AG20443 (cell line): Measurements from ENCODE around the gene RAB1B.

Experiments
- DNase-seq: peaks from one replicate; pipeline ENCODE4 v3.0.0; 2012; ENCODE audit warnings: low spot score, mixed read lengths

RAB1B gene

DNA sequence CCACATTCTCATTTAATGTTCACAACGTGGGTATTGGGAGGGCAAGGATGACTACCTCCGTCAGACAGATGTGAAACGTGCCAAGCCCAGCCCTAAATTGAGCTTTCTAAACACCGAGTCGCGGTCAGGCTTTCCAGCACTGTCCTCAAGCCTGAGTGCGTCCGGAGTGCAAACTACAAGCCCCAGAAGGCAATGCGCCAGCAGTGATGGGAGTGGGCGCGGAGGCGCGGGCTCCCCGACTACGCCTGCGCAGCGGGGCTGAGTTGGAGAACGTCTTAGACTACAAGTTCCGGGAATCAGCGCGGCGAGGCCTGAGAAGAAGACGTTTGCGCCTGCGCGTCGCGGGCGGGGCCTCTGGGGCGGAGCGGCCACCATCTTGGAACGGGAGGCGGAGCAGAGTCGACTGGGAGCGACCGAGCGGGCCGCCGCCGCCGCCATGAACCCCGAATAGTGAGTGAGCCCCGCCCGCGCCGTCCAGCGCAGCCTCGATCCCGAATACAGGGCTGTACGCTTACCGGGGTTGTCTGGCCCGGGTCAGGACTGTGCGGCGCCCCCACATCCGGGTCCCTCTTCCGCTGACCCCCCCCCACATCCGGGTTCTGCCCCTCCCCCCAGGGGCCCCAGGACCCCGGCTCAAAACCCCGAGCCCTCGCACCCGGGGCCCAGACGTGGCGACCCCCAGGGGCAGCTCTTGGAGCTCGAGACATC lies at the start of gene RAB1B:
TSS of gene RAB1B (plus strand) at position 396 of the 708 bp plus-strand sequence. CDS start at position 437, 41 bp downstream.
- DNase-seq: peak; percentile 99

DNA sequence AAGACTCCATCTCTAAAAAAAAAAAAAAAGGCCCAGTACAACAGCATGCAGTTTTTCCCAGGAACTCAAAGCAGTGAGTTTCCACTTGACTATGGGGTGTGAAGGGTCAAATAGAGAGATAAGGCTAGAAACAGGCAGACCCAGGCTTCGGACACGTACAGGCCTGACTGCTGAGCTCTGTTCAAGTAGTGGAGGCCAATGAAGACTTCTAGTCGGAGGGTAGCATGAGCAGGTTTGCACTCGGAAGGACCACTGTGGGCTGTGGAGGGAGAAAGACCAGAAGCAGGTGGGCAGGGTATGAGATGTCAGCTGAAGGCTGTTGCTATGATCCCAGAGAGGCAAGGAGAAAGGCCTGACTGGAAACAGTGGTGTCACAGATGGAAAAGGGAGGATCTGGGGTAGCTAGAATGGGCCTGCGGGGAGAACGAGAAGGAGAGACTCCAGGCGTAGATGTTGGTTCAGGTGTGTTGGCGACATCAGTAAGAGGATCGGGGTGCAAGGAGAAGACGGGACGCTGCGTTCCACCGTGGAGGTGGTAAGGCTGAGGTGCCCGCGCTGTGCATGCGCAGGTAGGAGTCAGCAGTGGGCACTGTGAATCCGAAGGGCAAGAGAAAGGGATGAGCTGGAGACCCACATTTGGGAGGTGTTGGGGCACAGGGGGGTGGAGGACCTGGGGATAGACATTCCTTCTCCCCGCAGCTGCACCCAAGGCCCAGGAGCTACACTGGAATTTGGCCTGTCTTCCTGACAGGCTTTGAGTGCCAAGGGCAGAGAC lies 49.4 kb upstream of the RAB1B start:
- no peak for DNase-seq

DNA sequence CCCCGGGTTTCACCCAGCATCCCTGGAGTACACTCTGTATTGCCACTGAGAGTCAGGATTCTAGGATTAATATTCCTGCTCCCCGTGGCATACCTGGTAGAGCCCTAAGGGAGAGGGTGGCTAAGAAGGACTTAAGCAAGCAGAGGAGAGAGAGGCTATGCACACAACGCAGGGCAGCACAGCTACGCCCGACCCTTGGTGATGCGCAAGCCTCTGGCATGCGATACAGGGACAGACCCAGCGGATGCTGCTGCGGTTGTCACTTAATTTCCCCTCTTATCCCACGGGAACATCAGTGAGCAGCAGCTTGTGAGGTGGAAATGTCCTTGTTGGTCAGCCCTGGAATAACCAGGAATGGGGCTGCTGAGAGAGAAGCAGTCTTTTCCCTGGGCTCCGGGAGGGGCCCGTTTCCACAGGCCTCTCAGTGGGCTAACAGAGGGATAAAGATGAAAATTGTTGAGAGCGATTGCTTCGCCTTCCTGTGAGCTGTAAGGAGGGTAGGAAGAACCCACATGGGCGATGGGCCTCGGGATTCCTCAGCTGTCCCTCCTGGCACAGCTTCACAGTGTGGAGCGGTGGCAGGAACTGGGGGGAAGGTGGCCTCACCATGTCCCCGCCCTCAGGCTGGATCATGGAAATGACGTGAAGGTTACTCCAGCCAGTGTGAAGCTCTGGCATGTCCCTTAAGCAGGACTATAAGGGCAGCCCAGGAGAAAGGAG lies 48.4 kb upstream of the RAB1B start:
- no peak for DNase-seq

DNA sequence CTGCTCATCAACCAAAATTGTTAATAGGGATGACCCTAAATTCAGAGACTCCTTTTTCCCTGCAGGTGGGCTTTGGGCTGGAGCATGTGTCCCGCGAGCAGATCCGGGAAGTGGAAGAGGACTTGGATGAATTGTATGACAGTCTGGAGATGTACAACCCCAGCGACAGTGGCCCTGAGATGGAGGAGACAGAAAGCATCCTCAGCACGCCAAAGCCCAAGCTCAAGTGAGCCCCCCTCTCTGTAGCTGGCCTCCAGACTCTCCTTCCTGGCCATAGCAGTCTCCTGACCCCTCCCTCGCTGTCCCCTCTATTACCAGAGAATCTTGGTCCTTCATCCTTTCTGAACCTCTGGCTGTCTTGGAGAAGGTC lies 47.9 kb upstream of the RAB1B start:
- DNase-seq: no peak

DNA sequence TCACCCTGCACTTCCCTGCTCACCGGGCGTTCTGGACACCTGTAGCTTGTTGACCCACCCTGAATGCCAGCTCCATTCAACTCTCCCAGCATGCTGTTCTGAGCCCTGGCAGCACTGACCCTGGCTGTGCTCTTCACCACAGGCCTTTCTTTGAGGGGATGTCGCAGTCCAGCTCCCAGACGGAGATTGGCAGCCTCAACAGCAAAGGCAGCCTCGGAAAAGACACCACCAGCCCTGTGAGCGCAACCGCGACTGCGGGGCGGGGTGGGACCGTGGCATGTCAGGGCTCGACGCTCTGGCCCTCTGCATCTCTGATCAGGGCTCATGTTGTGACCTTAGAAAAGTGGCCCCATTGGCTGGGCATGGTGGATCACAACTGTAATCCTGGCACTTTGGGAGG lies 47.4 kb upstream of the RAB1B start:
- no peak for DNase-seq

DNA sequence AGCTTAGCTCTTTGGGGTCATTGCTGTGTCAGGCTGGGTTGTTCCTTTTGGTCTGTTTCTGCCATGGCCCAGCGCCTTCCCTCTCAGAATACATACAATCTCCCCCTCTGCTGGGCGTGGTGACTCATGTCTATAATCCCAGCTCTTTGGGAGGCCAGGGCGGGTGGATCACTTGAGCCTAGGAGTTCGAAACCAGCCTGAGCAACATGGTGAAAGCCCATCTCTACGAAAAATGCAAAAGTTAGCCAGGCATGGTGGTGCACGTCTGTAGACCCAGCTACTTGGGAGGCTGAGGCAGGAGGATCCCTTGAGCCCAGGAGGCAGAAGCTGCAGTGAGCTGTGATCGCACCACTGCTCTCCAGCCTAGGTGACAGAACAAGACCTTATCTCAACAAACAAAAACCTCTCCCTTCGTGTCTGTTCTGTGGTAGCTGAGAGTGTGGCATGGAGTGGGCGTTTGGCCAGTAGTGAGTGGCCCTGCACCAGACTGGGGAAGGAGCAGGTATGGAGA lies 46.7 kb upstream of the RAB1B start:
- no peak for DNase-seq

DNA sequence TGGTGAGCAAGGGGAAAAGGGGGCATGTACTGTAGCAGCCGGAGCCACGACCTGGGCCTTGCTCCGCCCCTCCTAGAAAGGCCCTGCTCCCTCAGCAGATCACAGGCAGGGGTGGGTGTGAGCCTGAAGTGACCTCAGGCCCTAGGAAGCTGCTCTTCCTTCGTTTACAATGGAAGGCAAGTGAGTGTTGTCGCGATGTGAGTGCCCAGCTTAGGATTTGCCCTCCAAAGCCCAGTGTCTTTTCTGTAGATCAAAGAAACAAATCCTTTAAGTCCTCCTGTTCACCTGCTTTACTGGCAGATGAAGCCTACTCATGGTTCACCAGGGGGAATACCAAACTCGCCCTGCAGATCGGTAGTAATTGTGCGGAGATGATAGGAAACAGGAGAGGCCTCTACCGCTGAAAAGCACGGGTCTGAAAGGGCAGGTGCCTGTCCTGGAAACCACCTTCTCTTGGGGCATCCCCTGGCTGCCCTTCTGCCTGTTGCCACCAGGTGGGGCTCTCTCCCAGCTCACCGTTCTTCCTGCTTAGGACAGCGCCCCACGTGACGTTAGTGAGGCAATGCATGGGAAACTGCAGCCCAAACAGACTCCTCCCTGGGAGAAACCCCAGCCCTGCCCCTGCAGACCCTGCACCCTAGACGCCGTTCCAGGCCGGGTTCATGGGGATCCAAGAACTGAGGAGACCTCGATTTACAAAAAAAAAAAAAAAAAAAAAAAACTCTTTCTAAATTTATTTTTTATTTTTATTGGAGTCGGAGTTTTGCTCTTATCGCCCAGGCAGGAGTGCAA lies 45.9 kb upstream of the RAB1B start:
- DNase-seq: peak; percentile 95

DNA sequence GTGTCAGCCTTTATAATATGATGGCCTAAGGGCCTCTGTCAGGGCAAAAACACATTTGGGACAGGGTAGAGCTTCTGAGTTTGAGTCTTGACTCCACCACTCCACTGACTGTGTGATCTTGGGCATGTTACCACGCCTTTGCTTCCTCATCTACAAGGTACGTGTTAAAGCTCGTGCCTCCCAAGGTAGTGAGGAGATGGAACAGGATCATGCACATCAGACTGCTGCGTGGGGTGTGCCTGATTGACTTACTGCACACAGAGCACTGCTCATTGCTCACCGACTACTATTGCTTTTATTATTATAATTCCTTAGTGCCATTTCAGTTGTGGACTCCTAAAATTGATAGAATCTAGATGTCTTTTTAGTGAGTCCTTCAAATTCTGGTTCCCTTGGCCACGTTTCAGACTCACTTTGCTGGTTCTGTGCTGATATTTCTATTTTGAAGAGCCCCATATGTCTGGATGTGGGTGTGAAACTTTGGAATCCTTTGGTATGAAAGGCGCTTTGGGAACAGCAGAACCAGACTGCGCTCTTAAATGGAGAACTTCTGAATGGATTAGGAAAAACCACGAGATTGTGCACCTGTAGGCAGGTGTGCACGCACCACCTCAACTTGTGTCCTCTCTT lies 44.1 kb upstream of the RAB1B start:
- no peak for DNase-seq

DNA sequence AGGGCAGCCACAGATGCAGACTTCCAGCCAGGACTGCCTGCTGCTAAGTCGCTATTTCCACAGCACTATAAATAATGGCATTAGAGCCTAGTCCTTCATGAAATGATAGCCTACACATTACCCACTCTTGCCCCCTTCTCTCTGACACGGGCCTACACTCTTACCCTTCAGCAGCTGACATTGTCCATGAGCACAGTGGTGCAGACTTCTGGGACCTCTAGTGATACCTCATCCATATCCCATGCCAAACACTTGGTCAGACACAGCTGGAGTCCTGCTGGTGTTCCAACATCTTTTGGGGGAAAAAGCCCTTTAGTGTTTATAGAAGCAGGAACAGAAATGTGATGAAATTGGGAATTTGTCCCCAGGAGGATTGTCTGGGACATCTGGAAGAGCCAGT lies 43.4 kb upstream of the RAB1B start:
- DNase-seq: no peak

DNA sequence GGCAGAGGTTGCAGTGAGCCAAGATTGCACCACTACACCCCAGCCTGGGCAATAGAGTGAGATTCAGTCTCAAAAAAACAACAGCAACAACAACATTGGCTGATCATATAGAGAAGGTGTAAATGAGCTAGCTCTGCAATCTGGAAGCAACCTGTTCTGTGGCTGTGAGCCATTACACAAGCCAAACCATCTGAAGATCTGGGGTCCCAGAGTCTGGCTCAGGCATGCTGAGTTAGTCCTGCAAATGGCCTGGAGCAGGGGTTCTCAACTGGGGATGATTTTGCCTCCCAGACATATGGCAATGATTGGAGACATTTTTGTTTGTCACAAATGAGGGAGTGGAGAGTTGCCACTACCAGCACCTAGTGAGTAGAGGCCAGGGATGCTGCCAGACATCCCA lies 42.3 kb upstream of the RAB1B start:
- DNase-seq: no peak

DNA sequence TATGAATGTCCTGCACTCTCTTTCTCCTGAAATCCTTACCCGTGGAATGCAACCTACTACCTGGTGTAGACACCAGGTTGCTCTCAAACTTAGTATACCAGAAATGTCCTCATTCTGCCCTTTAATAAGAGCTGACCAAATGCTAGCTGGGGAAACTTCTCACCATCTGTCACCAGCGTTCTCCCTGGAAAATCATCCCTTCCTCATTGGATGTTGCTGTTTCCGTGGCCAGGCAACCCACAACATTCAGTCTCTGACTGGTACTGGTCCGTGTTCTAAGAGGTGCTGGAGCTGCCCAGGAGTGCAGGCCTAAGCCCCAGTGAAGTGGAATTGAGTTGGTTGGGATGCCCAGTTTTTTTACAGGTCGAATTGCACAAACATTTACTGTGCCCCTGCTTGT lies 40.7 kb upstream of the RAB1B start:
- no peak for DNase-seq

DNA sequence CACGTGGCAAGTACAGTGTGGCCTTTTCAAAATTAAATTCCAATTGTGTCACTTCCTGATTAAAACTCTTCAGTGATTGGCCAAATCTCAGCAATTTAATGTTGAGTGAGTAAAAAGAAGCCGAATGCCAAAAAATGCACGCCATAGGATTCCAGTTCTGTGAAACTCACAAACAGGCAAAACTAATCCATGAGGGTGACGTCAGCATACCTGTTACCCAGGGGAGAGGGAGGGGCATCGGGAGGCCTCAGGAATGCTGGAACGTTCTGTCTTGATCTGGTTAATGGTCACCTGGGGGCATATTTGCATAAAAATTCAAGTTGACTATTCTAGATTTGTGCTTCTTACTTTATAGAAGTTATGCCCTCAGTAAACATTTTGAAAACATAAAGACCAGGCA lies 39.9 kb upstream of the RAB1B start:
- no peak for DNase-seq

DNA sequence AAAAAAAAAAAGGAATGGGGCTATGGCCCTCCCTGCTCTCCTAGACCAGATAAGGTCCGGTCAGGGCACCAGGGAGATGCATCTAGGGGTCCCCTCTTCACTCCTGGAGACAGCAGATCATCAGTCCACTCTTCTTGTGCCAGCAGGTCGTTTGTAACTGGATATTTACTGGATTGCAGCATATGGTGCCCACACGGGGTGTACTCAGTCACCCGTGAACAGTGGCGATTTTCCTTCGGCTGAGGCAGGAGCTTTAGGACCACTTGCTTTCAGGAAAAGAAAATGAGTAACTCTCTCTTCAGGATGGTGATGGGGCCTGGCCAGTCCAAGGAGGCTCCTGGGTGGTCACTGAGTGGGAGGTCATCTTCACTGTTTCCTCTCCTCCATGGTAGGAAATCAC lies 38.3 kb upstream of the RAB1B start:
- DNase-seq: no peak

DNA sequence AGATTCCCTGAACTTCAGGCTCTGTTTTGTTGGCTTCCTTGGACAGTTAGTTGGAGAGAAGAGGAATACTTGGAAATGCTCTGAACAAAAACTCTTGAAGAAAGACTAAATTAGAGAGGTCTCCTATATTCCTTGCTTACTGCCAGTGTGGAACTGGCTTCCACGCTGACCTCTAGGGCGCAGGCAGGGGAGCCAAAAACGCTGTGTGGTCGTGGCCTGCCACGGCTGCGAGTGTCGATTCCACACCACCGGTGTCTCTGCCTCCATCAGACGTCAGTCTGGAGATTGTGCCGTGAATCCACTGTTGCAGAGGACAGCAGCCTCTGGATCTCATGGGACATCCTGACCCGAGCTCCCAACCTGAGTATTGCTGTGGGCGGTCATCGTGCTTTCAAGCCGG lies 37.5 kb upstream of the RAB1B start:
- DNase-seq: no peak

DNA sequence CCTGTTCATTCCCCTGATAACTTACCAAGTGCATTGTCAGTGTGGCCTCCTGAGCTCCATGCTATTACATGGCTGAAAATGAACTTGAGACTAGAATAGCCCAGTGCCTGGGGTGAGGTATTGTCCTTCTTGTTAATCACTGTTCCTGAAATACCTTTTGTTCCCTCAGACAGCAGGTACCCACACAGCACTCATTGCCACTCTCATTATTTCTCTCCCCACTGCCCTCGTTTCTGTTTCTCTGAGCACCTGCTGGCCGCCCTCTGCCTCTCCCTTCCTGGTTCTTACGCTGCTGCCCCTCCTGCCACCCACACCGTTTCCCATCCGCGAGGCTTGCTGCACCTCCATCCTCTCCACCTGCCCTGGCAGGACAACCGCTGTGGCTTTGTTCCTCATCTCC lies 36.9 kb upstream of the RAB1B start:
- DNase-seq: no peak

DNA sequence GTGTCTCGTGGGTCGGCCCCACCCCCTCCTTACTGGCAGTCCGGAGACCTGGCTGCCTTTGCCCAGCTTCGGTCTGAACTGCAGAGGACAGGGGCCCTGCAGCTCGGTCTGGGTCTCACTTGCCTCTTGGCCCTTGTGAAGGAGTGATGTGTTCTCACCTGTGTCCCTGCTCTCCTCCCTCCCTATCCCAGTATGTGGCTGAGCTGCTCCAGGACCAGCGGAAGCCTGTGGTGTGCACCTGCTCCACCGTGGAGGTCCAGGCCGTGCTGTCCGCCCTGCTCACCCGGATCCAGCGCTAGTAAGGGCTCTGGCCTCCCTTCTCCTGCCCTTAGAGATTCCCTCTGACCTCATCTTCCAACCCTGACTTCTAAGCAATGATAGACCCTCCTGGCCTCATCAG lies 35.7 kb upstream of the RAB1B start:
- no peak for DNase-seq

DNA sequence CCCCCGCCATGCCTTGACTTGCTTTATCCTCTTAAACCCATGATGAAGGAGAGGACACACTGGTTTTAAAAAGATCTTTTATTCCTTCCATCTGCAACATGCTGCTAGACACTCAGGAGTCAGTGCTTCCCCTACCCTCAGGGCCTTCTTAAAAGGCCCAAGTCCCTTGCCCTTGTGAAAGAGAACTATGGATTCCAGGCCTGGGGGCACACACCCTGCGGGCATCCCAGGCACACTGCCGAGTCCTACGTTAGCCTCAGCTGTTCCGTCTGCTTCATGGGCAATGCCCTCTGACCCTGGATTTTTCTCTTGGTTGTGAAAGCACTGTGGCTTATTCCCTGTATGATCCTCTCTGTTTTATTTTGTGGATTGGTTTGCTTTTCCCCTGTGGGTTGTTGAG lies 35.1 kb upstream of the RAB1B start:
- DNase-seq: no peak

DNA sequence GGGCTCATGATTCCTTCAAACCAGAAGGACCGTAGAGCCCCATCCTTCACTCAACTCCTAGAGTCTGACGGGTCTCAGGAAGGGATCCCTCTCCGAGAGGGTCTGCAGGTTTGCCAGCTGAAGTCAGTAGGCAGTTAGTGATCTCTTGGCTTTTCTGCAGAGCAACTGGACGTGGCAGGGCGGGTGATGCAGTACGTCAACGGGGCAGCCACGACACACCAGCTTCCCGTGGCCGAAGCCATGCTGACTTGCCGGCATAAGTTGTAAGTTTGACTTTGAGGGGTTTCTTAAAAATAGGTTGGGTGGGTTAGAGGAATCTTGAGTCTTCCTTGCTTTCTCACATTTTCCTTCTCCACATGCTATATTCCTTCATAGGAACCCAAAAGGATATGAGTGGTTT lies 33.3 kb upstream of the RAB1B start:
- DNase-seq: no peak

DNA sequence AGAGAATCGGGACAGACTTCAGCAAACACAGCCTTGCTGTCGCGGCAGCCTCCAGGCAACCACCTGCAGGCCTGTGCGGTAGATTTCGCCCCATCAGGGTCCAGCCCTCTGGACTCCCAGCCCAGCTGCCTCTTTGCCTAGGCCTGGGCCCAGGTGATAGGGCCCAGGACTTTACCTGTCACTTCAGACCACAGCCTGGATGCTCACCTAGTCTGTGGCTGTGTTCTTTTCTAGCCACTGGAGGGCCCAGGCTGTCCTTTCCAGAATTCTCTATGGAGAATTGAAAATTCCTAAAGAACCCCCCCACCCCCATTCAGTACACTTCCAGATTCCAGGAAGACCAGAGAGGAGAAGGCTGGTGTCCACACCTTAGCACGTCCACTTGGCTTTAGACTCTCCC lies 30.6 kb upstream of the RAB1B start:
- no peak for DNase-seq

DNA sequence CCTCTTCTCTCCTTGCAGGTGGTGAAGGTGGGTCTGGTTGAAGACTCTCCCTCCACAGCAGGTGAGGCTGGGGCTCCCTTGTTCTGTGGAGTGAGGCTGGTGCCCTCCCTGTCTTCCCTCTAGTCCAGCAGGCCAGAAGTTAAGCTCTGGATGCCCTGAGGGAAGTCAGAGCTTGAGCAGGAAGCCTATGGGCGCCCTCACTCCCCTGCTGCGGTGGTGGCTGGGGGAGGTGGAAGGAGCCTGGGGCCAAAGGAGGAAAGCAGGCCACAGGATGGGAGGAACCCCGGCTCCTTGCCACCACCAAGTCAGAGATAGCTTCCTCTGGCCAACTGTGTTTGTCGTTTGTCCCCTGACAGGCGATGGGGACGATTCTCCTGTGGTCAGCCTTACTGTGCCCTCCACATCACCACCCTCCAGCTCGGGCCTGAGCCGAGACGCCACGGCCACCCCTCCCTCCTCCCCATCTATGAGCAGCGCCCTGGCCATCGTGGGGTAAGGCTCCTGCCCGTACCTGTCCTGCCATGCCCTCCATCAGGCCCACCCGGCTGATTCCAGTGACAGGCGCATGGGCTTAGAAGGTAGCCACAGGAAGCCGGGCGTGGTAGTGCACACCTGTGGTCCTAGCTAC lies 29.5 kb upstream of the RAB1B start:
- DNase-seq: no peak

DNA sequence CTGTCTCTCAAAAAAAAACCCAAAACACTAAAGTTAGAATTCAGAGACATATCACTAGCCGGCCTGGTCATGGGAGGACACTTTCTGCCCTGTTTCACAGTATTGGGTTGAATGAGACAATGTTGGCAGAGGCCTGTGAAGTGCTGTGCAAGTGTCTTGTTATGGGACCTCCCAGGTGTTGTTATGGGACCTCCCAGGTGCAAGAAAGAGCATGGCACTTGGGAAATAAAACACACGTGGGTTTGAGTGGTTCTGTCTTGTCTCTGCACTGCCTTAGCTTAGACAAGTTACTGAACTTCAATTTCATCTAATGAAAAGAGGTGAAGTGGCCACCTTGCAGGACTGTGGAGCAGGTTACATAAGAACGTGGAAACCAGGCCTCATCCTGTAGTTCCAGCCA lies 28.9 kb upstream of the RAB1B start:
- no peak for DNase-seq
